GM23338 (cell line): ENCODE results near the gene PGAP3. TPM values are rescaled to one million over a fixed set of nuclear protein-coding genes. Genes with fewer than 3 reads are reported as not detected.

Source experiments
- ATAC-seq: fragments of 200-7000 bp; cut with Tn5 transposase; 3 replicates; pipeline ENCODE4 v1.9.1; 2020
- DNase-seq: peaks from one replicate; pipeline ENCODE4 v3.0.0-alpha.2; 2015; ENCODE audit warnings: low spot score
- H2AFZ ChIP-seq: fragments of 200-600 bp; sonication (generic); 2 replicates; pipeline ENCODE4 v1.8.0; 2016; ENCODE audit warnings: antibody characterized with exemption, mild to moderate bottlenecking, moderate library complexity
- H3F3A ChIP-seq: fragments of 200-600 bp; sonication (generic); replicated peaks from 2 replicates; pipeline ENCODE4 v1.8.0; 2017; ENCODE audit warnings: antibody characterized with exemption, mixed run types, low read depth
- H3K27ac ChIP-seq: fragments of 200-600 bp; sonication (generic); 2 replicates; pipeline ENCODE4 v1.6.1; 2016; ENCODE audit warnings: low read depth
- H3K27me3 ChIP-seq: fragments of 200-600 bp; sonication (generic); 2 replicates; pipeline ENCODE4 v1.8.0; 2016; ENCODE audit warnings: mild to moderate bottlenecking, mixed run types, moderate library complexity; ENCODE audit not compliant: insufficient read depth
- H3K36me3 ChIP-seq: fragments of 200-600 bp; sonication (generic); 2 replicates; pipeline ENCODE4 v1.8.0; 2016; ENCODE audit warnings: mild to moderate bottlenecking; ENCODE audit not compliant: insufficient read depth
- H3K4me1 ChIP-seq: fragments of 200-600 bp; sonication (generic); 2 replicates; pipeline ENCODE4 v1.8.0; 2016; ENCODE audit warnings: mild to moderate bottlenecking, moderate library complexity; ENCODE audit not compliant: insufficient read depth
- H3K4me2 ChIP-seq: fragments of 200-600 bp; sonication (generic); 2 replicates; pipeline ENCODE4 v1.7.1; 2017; ENCODE audit warnings: mixed run types
- H3K4me3 ChIP-seq: fragments of 200-600 bp; sonication (generic); 2 replicates; pipeline ENCODE4 v1.6.1; 2016; ENCODE audit warnings: mixed run types
- H3K79me2 ChIP-seq: fragments of 200-600 bp; sonication (generic); replicated peaks from 2 replicates; pipeline ENCODE4 v1.8.0; 2017; ENCODE audit warnings: mild to moderate bottlenecking; ENCODE audit not compliant: insufficient read depth
- H3K9me2 ChIP-seq: fragments of 200-600 bp; sonication (generic); 2 replicates; pipeline ENCODE4 v1.8.0; 2017; ENCODE audit not compliant: insufficient read depth
- H4K20me1 ChIP-seq: fragments of 200-600 bp; sonication (generic); replicated peaks from 2 replicates; pipeline ENCODE4 v1.8.0; 2017; ENCODE audit warnings: mild to moderate bottlenecking; ENCODE audit not compliant: insufficient read depth
- H3K27ac Mint-ChIP-seq: 2 replicates; pipeline ENCODE4 v1.8.0; 2020; ENCODE audit warnings: inconsistent platforms, mild to moderate bottlenecking, moderate library complexity, mixed read lengths
- H3K27me3 Mint-ChIP-seq: 3 replicates; pipeline ENCODE4 v1.8.0; 2022; ENCODE audit warnings: low read depth, mild to moderate bottlenecking, moderate library complexity, mixed read lengths, inconsistent platforms; ENCODE audit not compliant: insufficient read depth, poor library complexity
- H3K36me3 Mint-ChIP-seq: 3 replicates; pipeline ENCODE4 v1.8.0; 2021; ENCODE audit warnings: low read depth, mild to moderate bottlenecking, inconsistent platforms, moderate library complexity, mixed read lengths
- H3K4me1 Mint-ChIP-seq: 3 replicates; pipeline ENCODE4 v1.8.0; 2020; ENCODE audit warnings: mild to moderate bottlenecking, inconsistent platforms, mixed read lengths
- H3K4me3 Mint-ChIP-seq: 3 replicates; pipeline ENCODE4 v1.8.0; 2021; ENCODE audit warnings: moderate library complexity, mild to moderate bottlenecking, inconsistent platforms, mixed read lengths
- H3K9me3 Mint-ChIP-seq: 3 replicates; pipeline ENCODE4 v1.8.0; 2020; ENCODE audit warnings: moderate library complexity, mild to moderate bottlenecking, inconsistent platforms, mixed read lengths
- CREB1 ChIP-seq: fragments of 250-450 bp; sonication (Bioruptor Pico); IDR thresholded peaks from 2 replicates; pipeline ENCODE4 v1.5.0; 2020; ENCODE audit warnings: low read depth, mild to moderate bottlenecking, moderate library complexity
- EZH2 ChIP-seq: fragments of 200-600 bp; sonication (generic); IDR thresholded peaks from one replicate; pipeline ENCODE4 v1.8.0; 2017; ENCODE audit warnings: antibody characterized with exemption, mild to moderate bottlenecking, low read depth; ENCODE audit not compliant: unreplicated experiment
- EZH2phosphoT487 ChIP-seq: fragments of 200-600 bp; sonication (generic); IDR thresholded peaks from one replicate; pipeline ENCODE4 v1.8.1; 2018; ENCODE audit warnings: antibody characterized with exemption; ENCODE audit not compliant: unreplicated experiment
- JUNB ChIP-seq: IDR thresholded peaks from one replicate; pipeline ENCODE4 v1.6.1; 2016; ENCODE audit warnings: antibody characterized with exemption; ENCODE audit not compliant: unreplicated experiment
- NANOG ChIP-seq: IDR thresholded peaks from 2 replicates; pipeline ENCODE4 v1.6.1; 2016; ENCODE audit warnings: antibody characterized with exemption, borderline replicate concordance
- POLR2AphosphoS5 ChIP-seq: IDR thresholded peaks from 2 replicates; pipeline ENCODE4 v1.6.1; 2016; ENCODE audit warnings: antibody characterized with exemption, low read depth
- STAT1 ChIP-seq: IDR thresholded peaks from one replicate; pipeline ENCODE4 v1.6.1; 2016; ENCODE audit warnings: antibody characterized with exemption; ENCODE audit not compliant: unreplicated experiment
- ZNF114 ChIP-seq: fragments of 250-450 bp; sonication (Bioruptor Pico); IDR thresholded peaks from 2 replicates; pipeline ENCODE4 v1.5.0; 2020; ENCODE audit warnings: mild to moderate bottlenecking, moderate library complexity
- polyA plus RNA-seq: library from polyadenylated mRNA; unstranded; fragments of >200 nt; fragmentation: Nextera tagmentation; extraction: Ambion mirVana; gene quantifications from 2 replicates; pipeline ENCODE4 v1.2.1, GENCODE V29; 2016
- total RNA-seq: library from RNA; depleted of rRNA; stranded (reverse); fragments of >200 nt; shearing (Covaris generic); gene quantifications from 2 replicates; pipeline ENCODE4 v1.2.3, GENCODE V29; 2014
- TF ChIP-seq, protein P1 (sequence below): IDR thresholded peaks from one replicate; pipeline ENCODE4 v1.6.1; 2018; ENCODE audit warnings: antibody characterized with exemption; ENCODE audit not compliant: unreplicated experiment
- TF ChIP-seq, protein P2 (sequence below): IDR thresholded peaks from 2 replicates; pipeline ENCODE4 v1.6.1; 2016; ENCODE audit warnings: antibody characterized with exemption
- TF ChIP-seq, protein P3 (sequence below), 2 experiments: fragments of 200-600 bp in 1 of 2; sonication (generic) in 1 of 2; conservative IDR thresholded peaks; 2 replicates each; pipeline versions ENCODE4 v1.5.1 to v1.6.1; 2016 to 2017; ENCODE audit warnings: antibody characterized with exemption in 2 of 2, low read depth in 2 of 2, mild to moderate bottlenecking in 2 of 2, moderate library complexity in 1 of 2

PGAP3 gene
- total and polyA plus RNA-seq, 2 experiments from 2014 or later = 7.0 to 10.7 TPM

DNA sequence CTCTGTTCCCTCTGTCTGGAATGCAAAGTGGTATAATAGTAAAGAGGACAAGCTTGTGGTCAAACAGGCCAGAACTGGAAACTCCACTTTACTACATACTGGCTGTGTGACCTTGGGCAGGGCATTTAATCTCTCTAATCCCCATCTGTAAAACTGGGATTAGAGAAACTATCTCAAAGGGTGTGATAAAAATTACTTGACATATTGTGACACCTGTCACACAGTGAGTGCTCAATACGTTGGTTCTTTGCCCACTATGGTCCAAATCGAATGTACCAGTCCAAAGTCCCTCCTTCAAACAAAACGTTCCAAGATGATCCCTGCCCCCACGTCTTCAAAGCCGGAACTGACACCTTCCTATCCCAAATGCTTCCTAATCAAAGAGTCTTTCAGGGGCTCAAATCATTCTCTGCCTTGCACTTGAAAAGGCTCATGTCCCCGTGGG is 734 bp downstream of the PGAP3 start (continued):
- TF ChIP-seq, protein P1, sequence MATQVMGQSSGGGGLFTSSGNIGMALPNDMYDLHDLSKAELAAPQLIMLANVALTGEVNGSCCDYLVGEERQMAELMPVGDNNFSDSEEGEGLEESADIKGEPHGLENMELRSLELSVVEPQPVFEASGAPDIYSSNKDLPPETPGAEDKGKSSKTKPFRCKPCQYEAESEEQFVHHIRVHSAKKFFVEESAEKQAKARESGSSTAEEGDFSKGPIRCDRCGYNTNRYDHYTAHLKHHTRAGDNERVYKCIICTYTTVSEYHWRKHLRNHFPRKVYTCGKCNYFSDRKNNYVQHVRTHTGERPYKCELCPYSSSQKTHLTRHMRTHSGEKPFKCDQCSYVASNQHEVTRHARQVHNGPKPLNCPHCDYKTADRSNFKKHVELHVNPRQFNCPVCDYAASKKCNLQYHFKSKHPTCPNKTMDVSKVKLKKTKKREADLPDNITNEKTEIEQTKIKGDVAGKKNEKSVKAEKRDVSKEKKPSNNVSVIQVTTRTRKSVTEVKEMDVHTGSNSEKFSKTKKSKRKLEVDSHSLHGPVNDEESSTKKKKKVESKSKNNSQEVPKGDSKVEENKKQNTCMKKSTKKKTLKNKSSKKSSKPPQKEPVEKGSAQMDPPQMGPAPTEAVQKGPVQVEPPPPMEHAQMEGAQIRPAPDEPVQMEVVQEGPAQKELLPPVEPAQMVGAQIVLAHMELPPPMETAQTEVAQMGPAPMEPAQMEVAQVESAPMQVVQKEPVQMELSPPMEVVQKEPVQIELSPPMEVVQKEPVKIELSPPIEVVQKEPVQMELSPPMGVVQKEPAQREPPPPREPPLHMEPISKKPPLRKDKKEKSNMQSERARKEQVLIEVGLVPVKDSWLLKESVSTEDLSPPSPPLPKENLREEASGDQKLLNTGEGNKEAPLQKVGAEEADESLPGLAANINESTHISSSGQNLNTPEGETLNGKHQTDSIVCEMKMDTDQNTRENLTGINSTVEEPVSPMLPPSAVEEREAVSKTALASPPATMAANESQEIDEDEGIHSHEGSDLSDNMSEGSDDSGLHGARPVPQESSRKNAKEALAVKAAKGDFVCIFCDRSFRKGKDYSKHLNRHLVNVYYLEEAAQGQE = no peak
- TF ChIP-seq, protein P2, sequence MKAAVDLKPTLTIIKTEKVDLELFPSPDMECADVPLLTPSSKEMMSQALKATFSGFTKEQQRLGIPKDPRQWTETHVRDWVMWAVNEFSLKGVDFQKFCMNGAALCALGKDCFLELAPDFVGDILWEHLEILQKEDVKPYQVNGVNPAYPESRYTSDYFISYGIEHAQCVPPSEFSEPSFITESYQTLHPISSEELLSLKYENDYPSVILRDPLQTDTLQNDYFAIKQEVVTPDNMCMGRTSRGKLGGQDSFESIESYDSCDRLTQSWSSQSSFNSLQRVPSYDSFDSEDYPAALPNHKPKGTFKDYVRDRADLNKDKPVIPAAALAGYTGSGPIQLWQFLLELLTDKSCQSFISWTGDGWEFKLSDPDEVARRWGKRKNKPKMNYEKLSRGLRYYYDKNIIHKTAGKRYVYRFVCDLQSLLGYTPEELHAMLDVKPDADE = no peak
- TF ChIP-seq STAT1 (no peak), CREB1 (CRISPR knock-in tag) (no peak), EZH2phosphoT487 (no peak), JUNB (no peak), NANOG (no peak), ZNF114 (CRISPR knock-in tag) (no peak)
- TF ChIP-seq, protein P3, sequence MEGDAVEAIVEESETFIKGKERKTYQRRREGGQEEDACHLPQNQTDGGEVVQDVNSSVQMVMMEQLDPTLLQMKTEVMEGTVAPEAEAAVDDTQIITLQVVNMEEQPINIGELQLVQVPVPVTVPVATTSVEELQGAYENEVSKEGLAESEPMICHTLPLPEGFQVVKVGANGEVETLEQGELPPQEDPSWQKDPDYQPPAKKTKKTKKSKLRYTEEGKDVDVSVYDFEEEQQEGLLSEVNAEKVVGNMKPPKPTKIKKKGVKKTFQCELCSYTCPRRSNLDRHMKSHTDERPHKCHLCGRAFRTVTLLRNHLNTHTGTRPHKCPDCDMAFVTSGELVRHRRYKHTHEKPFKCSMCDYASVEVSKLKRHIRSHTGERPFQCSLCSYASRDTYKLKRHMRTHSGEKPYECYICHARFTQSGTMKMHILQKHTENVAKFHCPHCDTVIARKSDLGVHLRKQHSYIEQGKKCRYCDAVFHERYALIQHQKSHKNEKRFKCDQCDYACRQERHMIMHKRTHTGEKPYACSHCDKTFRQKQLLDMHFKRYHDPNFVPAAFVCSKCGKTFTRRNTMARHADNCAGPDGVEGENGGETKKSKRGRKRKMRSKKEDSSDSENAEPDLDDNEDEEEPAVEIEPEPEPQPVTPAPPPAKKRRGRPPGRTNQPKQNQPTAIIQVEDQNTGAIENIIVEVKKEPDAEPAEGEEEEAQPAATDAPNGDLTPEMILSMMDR (conservative IDR thresholded peaks at IDR 0.05; ENCODE audit: low read depth in 2 of 2) = no peak

DNA sequence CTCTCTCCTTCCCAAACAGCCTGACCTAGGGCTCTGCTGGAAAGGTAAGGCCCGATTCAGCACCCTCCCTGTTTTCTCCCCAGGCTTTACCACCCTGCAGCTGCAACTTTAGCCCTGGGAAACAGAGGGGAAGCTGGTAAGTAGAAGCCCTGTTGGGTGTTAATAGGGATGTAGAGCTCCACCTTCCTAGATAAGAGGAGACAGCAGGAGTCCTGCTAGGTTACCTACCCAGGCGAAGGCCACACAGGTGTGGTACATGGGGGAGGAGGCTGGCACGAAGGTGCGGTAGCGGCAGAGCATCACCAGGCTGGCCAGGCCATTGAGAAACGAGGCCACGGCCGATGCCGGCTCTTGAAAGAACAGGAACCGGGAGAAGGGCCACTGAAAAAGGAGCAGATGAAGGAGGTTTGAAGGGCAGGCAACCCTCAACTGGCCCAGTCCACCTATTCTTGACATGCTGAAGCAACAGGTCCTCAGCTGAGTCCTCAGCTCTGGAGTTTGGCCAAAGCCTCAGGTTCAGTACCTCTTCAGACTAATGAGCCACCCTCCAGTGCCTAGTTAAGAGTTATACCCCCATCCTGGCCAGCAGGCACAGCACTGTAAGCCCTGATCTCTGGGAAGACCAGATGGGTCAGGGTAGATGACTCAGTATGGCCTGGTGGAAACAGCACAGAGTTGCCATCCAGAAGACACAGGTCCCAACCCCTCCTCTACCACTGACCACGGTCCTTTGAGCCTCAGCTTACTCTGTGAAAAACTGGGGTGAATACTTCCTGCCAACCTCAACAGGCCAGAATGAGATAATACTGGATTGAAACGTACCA is 3.3 kb downstream of the PGAP3 start:
- Histone ChIP-seq H3K27ac (no peak overlapping the region), H3K36me3 (no peaks in the 10 kb centered on the region), H2AFZ (no peak overlapping the region), H4K20me1 (no peaks in the 10 kb centered on the region), H3K79me2 (no peaks in the 10 kb centered on the region), H3K4me3 (no peak overlapping the region), H3F3A (peaks cover 20% of the 10 kb centered on the region), H3K4me2 (no peak overlapping the region), H3K4me1 (peaks cover 8% of the 10 kb centered on the region), H3K9me2 (no peaks in the 10 kb centered on the region; the same call in 1 of the 2 replicates), H3K27me3 (no peaks in the 10 kb centered on the region)
- peaks cover 25% of the 10 kb centered on the region for H3K4me1 Mint-ChIP-seq
- DNase-seq = no peak
- no peak for ATAC-seq
- H3K36me3 Mint-ChIP-seq = peaks cover 41% of the 10 kb centered on the region
- H3K27ac Mint-ChIP-seq = no peak overlapping the region
- no peaks in the 10 kb centered on the region for H3K9me3 Mint-ChIP-seq
- H3K4me3 Mint-ChIP-seq = no peak overlapping the region
- H3K27me3 Mint-ChIP-seq = peaks cover 8% of the 10 kb centered on the region
- TF ChIP-seq CREB1 (CRISPR knock-in tag) (no peak), POLR2AphosphoS5 (no peak), NANOG (no peak), ZNF114 (CRISPR knock-in tag) (no peak), JUNB (no peak), EZH2phosphoT487 (no peak), EZH2 (no peak), STAT1 (no peak)
- TF ChIP-seq, protein P2 = no peak
- TF ChIP-seq, protein P3 (conservative IDR thresholded peaks at IDR 0.05; ENCODE audit: low read depth in 2 of 2) = no peak
